HT-29 (cell line): Measurements from ENCODE around the gene GRIN2C. TPM values are rescaled to one million over a fixed set of nuclear protein-coding genes. Genes with fewer than 3 reads are reported as not detected.

Experiments used
- DNase-seq: peaks from one replicate; pipeline ENCODE4 v3.0.0-alpha.2; 2015; ENCODE audit warnings: low spot score
- total RNA-seq: library from RNA; depleted of rRNA; stranded (reverse); fragments of >200 nt; shearing (Covaris generic); gene quantifications from 2 replicates; pipeline ENCODE4 v1.2.3, GENCODE V29; 2014

GRIN2C gene
- total RNA-seq, 1 experiment from 2014 or later, result 0.03 TPM

DNA sequence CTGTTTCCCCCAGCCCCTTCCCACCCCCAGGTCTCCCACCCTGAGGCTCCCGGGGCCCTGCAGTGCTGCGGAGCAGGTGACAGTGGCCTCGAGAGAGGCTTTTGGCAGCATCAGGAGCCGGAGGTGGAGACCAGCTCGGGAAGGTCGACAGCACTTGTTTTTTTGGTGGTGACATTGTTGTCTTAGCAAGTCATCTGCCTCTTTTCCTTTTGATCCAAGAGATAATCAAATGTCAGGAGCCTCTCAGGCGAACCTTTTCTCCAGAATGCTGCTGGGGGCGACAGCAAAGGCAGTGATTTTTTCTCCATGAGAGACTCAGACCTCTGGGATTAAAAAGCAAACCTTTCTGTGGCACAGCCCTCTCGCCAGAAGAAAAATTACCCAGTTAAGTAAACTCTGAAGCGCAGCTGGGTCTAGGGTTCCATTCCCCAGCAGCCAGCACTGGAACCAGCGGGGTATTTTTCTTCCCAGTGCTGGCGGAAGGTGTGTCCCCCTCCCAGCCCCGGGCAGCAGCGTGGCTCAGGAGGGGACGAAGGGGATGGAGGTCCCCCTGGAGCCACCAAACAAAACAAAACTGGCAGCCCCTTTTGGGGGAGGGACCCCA, 37.2 kb downstream of the GRIN2C start:
- no peak for DNase-seq

DNA sequence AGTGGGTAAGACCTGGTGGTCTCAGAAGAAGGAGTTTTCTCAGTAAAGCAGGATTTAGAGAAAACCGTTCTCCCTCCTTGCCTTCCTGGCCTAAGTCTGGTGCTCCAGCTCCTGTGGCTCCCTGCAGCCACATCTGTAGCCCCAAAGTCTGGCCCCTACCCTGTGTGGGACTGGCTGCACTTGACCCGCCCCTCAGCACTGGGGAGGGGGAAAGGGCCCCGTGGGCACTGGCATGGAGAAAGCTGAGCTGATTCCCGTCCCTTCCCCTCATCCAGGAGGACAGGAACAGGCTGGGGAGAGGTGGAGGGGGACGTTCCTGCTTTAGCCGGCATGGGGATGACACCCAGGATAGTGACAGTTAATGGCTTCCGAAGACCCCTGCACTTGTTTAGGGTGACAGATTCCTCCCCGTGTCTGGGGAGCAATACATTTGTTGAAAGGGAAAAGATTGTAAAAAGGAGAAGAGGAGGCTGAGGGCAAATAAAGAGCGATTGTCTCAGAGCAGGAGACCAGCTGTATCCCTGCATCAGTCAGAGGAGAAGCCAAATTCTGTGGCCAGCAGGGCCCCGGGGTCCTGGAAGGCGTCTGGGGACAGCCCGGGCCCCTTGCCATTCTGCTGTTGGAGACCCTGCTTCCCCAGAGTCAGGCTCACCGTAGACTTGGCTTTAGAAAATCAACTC, 37.9 kb downstream of the GRIN2C start:
- no peak for DNase-seq

DNA sequence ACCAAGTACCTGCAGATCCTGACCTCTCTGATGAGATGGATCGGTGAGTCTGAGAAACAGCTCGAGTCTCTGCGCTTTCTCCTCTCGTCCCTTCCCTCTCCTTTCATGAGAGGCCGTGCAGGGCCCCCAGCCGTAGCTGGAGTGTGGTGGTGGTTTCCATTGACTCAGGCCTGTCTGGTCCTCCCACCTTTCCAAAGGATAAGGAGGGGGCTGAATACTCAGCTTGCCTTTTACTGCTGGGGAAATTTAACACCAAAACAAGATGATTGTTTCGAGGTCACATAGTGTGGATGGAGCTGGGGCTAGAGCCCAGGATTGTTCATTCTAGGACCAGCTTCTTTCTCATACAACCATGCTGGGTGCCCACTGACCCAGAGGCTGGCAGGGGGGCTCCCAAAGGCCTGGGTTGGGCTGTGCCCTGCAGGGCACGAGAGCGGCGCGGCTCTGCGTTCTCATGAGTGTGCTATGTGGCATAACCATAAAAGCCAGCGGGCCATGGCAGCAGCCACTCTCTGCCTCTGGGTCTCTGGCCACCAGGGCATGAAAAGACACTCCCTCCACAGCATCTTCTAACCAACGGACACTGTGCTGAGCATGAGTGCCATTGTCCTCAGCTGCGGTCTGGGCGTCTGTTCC, 39.8 kb downstream of the GRIN2C start:
- DNase-seq, result no peak

DNA sequence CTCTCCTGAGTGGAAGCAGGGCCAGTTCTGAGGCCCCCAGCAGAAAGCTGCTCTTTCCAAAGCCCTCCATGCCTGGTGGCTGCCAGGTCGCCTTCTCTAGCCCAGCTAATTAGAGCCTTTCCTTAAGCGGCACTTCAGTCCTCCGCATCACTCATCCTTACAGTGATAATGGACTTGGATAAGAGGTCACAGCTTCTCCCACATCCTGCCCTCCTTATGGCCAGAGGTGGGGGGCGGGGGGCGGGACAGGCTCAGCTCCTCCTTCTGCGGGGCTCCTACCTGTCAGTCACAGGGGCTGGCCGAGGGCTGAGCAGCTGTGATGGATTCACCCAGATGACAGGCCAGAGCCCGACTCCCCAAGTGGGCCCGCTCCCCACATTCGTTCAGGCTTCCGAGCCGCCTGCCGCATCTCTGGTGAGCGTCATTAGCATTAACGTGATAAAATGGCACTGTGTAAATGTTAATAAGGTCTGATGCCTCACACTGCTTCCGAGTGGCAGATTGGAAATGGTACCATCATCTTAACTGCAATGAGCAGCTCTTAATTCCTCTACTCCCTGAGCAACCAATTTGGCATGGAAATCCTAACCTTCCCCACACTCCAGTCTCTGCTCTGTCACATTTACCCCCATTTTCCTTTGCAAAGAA, 41.3 kb downstream of the GRIN2C start:
- no peak for DNase-seq

DNA sequence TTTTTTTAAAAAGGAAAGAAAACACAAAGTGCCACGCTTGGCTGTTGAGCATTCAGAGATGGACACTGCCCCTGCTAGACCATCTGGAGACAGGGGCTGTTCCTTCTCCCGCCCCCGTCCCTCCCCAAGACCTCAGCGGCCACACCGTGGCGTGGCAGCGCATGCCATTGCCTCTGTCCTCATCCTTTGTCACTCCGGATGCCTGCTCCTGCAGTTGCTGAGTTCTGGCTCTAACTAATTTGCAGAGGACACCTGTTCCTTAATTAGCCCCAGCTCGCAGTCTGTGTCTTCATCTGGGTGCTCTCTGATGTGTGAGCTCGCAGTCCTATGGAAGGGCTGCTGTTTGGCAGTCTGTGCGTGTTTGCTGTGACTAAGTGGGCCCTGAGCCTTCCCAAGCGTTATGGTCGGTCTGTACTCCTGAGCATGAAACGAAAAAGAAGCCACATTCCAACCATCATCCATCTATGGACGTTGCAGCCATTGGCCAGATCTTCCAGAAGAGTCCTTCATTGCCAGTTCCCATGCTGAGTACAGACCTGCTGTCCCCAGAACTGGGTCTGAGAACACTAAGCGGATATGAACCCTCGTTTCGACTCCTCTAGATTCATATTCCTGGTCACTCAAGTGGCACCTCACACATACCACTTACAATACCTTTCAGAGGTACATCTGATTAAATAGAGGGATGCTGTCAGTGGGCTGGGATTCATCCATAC, 42.6 kb downstream of the GRIN2C start:
- no peak for DNase-seq

DNA sequence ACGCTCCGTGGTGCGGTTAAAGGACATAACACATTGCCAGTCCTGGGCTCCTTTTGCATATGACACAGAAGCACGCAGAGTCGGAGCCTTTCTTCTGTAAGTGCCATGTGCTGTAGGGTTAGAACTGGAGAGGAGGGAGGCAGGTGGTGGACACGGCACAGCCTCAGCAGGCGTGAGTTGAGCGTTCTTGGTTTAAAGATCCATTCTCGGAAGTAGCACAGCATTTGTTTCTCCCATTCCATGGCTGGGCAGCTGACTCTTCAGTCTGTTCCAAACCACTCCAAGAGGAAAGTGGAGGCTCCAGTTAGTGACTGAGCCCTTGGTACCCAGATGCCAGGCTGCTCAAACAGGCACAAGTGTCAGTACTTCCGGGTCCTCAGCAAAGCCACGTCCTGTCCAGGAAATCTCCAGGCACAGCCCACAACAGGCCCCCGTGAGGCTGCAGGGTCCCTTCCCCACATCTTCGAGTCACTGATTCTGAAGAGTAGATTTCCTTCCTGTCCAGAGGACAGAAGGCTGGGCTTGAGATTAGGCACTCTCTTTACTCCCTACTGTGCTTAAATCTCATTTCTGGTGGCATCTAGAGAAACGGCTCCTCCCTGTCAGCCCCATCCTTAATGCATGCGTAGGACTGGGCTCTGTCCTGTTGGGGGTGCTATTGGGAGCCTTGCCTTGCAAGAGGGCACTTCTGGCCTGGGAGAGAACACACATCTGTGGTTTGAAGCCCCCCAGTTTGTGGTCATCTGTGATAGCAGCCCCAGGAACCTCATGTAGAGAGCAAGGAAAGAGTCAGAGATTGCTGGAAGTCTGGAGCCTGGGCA, 43.9 kb downstream of the GRIN2C start:
- DNase-seq, result no peak

DNA sequence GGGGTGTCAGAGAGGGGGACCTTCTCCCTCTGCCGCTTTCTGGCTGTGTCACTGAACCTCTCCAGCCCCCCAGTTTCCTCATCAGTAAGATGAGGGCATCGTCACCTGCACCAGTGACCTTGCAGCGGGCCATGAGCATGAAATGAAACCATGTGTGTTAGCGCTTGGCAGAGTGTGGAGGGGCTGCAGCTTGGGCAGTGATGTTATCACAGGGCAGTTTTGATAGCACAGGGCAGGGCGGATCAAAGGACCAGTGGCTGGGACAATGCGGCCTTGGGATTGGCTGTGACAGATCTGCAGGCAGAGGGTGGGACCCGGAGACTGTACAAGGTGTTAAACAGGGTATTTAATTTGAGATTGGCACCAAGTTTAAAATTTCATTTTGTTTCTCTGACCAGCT, 44.6 kb downstream of the GRIN2C start:
- no peak for DNase-seq

DNA sequence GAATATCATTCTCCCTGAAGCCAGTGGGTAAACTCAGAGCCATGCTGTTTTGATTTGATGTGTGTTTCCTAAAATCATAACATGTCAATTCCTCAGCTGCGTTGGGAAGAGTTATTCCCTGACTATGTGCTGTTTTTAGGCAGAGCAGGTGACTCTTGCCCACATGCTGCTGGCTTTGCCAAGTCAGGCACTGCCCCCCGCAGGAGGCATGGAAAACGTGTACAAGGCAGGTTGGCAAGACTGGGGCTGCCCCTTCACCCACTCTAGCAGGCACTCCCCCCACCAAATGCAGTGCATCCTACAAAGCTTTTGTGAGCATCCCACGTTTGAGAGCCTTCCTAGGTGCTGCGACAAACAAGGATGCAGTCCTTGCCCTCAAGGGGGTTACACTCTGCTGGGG, 45.2 kb downstream of the GRIN2C start:
- no peak for DNase-seq

DNA sequence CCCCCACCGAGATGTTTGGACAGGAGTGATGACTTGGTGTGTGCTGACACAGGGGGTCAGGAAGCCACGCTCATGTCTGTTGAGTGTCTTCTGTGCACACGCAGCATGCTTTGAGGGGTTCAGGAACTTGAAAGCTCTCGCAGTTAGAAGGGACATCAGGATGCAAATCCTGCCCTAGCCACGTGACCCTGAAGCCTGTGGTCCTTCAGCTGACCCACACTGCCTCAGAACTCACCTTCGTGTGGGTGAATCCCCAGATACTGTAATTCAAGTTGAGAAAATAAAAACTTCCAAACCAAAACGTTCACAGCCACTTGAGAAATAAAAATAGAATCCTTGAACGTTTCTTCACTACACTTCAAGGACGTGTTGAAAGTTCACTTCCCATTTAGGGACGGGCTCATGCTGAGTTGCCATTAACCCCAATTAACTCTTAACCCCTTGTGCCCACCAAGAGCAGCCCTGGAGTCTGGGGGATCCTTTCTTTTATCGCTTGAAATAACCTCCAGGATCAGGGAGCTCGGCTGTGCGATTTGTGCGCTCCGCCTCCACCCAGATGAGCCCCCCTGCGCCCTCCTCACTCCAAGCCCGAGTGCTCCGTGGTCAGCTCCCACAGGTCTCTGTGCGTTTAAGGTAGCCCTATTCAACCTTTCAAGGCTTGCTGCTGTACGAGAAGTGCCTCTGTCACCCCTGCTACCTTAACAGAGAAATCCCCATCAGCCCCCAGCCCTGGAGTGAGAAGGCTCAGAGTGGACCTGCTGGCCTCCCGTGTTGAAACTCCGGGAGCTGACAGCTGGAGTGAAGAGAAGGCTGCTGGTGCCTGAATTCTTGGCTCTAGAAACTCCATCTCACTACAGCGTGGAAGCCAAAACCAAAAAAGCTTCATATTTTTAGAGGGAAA, 47.3 kb downstream of the GRIN2C start:
- DNase-seq, result no peak

DNA sequence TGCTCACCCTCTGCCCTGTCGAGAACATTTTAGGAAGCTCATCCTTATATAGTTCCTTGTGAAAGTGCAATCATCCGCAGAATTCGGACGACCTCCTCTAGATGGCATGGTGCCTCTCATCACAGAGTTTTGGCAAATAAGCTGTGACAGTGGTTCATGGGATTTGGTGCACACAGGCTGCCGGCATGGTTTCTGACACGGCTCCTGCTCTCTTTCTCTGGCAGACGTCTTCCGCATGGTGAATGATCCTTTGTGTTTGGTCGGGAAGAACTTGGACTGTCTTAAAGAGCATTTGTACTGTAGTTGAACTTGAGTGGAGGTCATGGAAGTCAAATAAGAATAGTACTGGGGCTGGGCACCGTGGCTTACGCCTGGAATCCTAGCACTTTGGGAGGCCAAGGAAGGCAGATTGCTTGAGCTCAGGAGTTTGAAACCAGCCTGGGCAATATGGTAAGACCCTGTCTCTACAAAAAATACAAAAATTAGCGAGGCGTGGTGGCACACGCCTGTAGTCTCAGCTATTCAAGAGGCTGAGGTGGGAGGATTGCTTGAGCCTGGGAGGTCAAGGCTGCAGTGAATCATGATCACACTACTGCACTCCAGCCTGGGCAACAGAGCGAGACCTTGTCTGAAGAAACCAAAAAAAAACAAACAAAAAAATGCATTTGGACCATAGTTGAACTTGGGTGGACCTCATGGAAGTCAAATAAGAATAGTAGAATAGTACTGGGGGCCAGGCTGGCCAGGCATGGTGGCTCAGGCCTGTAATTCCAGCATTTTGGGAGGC, 48.8 kb downstream of the GRIN2C start:
- DNase-seq, result no peak

DNA sequence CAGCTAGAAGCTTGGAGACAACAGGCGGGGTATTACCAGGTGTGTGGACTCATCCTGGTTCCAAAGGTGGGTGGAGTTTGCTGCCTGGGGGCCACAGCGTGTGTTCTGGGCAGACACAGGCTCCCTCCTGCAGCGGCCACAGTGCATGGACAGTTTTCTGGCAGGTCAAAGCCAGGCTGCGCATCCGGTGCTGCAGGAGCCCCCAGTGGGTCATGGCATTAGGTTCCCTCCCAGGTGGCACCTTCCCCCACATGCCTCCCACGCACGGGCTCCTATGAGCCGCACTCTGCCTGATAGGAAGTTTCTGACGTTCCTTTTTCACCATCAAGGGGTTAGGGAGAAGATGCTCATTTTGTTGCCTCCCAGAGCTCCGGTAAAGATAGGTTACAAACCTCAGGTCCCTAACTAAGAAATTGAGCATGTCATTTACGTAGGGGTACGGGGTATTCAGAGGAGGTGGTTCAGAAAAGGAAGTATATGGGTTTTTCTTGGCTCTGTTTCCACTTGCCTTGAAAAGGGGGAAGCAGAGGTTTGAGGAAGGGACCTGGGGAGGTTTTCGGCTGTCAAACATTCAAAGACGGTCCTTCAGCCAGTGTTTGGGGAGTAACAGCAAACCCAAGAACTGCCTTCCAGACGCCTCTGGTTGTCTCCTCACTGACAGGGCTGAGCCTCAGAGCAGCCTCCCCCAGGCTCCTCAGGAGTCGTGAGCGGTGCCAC, 50.8 kb downstream of the GRIN2C start:
- DNase-seq, result no peak

DNA sequence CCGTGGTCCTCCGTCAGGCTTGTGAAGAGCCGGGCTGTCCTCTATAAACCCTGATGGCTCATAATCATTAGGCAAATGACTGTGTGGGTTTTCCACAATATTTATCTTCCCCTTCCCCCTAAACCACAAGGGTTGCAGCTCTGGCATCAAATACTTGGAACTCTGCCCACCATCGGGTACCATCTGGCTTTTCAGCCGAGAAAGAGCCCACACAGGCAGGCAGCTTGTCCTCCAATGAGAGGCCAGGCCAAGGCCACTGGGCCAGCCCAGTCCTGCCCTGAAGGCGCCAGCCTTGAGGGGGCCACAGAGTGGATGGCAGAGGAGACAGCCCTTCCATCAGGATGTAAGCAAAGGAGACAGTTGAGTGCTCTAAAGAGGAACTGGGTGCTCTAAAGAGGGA, 51.8 kb downstream of the GRIN2C start:
- no peak for DNase-seq

DNA sequence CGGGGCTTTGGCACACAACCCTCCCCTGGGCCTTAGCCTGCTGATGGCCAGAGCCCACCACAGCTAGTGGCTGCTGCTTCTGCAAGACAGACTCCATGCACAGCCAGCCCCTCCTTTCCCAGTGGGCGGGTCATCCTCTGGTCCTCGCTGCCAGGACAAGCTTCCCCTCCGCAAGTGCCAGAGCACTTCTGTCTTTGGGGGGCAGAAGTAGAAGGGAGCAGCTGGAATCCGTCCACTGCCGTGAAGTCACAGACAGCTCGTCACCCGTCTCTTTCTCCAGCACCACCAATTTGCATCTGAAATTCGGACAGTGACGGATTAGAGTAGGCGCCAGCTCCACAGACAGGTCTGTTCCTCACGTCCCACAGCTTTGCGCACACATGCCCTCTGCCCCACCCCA, 52.2 kb downstream of the GRIN2C start:
- no peak for DNase-seq

DNA sequence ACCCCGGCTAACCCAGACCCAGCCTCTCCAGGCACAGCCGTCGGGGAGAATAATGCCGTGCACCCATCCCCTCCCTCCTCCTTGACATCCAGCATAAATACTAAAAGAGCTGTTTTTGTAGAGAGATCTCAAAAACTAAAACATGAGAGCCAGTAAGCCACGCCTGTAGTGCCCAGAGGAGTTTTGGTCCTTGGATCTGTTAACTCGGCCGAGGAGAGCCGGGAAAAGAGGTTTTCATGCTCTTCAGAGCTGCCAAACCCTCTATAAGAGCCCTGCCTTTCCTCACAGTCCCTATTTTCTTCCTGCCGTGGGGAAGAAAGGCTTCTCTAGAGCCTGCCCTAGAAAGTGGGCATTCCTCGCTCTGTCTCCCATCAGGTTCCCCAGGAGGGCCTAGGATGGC, 53.4 kb downstream of the GRIN2C start:
- DNase-seq, result no peak

DNA sequence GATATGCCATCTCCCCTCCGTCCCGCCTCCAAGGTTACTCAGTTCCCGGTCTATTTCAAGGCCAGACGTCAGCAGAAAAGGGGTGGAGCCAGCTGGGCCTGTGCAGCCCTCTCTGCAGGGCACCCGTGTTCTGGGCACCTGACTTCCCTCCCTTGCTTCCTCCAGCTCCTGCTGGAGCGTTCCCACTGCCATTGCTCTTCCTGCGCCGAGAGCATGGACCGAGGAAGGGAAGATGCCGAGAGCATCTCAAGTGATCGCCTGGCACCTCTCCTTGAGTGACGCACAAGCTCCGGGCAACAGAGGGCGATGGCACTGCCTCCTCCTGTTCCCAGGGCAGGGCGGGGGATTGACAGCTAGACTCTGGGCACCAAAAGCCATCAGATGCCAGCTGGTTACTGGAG, 54.1 kb downstream of the GRIN2C start:
- DNase-seq, result no peak

DNA sequence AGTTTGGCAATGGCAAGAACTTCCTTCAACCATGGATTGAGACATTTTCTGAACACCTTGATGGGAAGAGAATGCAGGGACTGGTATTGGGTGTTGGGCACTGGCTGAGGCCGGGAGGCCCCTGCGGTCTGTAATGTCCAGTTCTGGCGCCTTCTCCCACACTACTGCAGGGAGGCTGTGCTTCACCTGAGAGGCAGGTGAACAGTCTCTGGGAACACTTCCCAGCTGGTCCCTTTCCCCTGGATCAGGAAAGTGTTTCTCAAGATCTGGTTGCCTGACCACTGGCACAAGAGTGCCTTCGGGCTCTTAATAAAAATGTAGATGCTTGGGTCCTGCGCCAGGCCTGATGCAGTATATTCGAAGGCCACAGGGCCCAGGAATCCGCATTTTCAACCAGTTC, 55.0 kb downstream of the GRIN2C start:
- no peak for DNase-seq

DNA sequence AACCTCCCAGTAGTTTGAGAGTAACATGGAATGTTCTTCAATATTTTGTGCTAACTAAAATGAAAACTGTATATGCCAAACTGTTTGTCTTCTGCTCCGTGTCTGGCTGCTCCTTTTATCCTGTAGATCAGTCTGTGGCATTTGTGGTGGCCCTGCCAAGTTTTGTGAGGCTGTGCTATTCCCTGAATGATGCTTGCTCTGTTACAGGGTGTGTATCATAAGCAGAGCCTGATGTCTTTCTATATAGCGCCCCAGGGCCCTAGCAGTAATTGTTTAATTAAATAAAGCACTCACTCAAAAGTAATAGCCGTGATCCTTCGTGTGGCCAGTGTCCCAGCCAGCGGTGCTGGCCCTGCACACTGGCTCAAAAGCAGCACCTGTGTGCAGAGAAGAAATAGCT, 55.7 kb downstream of the GRIN2C start:
- DNase-seq, result no peak

DNA sequence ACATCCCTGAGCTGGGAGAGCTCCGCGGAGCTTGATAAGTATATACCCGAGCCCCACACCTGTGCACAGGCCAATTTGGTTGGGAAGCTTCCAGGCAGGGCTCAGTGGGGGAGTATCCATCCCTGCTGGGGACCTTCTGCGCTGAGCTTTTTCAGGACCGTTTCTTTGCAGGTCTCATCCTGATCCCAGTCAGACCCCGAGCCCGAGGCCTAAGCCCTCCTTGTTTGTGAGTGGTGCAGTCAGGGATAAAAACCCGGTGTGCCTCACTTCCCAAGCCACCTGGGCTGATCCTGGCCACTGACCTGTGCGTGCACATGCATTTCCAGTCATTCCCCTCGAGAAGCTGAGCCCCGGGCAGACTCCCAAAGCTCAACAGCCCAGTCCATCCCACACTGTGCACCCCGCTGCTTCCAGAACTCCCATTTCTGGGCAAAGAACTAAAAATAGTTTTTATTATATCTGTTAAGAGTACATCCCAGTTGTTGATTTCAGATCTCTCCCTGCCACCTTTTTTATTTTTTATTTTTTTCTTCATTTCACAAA, 56.2 kb downstream of the GRIN2C start:
- no peak for DNase-seq
